GM06990 (cell line): Measurements from ENCODE around the gene E2F1.

Source experiments
- DNase-seq: peaks from one replicate; pipeline ENCODE4 v3.0.0-alpha.2; 2011; ENCODE audit not compliant: insufficient read length; ENCODE audit errors: extremely low read depth
- H3K27me3 ChIP-seq: replicated peaks from 2 replicates; pipeline ENCODE4 v1.6.0; 2011; ENCODE audit warnings: low read length; ENCODE audit not compliant: control insufficient read depth, insufficient read depth
- H3K36me3 ChIP-seq: 2 replicates; pipeline ENCODE4 v1.5.1; 2011; ENCODE audit warnings: low read length; ENCODE audit not compliant: control insufficient read depth, insufficient read depth
- H3K4me3 ChIP-seq: replicated peaks from 2 replicates; pipeline ENCODE4 v1.5.1; 2011; ENCODE audit warnings: low read depth, mild to moderate bottlenecking, control low read depth, low read length
- TF ChIP-seq, protein P1 (sequence below): IDR thresholded peaks from 2 replicates; pipeline ENCODE4 v1.5.1; 2011; ENCODE audit warnings: low read length, control low read depth, mild to moderate bottlenecking, inconsistent platforms; ENCODE audit not compliant: insufficient read depth, poor library complexity, severe bottlenecking

Gene E2F1

DNA sequence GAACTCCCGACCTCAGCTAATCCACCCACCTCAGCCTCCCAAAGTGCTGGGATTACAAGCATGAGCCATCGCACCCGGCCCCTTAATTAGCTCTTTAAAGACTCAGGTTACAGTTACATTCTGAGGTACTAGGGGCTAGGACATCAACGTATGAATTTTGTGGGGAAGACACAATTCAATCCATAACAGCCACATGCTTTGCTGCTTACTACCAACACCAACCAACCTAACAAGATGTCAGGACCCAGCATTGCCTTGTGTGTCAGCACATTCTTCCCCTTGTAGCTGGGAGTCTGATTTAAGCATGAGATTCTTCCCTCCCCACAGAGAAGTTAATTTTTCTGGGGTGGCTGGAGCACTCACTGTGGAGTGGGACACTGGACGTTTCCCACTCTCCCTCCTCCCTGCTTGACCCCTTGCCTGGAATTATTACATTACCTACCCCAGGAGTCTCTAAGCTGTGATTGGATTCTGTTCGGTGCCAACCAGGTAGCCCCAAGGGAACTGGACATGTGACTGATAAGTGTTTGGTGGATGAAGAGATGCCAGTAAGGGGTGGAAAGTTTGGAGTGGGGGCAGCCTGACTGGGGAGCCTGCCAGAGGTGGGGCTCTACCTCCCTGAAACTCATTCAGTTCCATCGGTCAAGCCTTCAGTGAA, 39.6 kb upstream of the E2F1 start:
- no peak for DNase-seq
- TF ChIP-seq, protein P1, sequence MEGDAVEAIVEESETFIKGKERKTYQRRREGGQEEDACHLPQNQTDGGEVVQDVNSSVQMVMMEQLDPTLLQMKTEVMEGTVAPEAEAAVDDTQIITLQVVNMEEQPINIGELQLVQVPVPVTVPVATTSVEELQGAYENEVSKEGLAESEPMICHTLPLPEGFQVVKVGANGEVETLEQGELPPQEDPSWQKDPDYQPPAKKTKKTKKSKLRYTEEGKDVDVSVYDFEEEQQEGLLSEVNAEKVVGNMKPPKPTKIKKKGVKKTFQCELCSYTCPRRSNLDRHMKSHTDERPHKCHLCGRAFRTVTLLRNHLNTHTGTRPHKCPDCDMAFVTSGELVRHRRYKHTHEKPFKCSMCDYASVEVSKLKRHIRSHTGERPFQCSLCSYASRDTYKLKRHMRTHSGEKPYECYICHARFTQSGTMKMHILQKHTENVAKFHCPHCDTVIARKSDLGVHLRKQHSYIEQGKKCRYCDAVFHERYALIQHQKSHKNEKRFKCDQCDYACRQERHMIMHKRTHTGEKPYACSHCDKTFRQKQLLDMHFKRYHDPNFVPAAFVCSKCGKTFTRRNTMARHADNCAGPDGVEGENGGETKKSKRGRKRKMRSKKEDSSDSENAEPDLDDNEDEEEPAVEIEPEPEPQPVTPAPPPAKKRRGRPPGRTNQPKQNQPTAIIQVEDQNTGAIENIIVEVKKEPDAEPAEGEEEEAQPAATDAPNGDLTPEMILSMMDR = no peak
- H3K27me3 ChIP-seq = no peaks in the 10 kb centered on the region
- H3K4me3 ChIP-seq = no peak overlapping the region
- no peaks in the 10 kb centered on the region for H3K36me3 ChIP-seq

DNA sequence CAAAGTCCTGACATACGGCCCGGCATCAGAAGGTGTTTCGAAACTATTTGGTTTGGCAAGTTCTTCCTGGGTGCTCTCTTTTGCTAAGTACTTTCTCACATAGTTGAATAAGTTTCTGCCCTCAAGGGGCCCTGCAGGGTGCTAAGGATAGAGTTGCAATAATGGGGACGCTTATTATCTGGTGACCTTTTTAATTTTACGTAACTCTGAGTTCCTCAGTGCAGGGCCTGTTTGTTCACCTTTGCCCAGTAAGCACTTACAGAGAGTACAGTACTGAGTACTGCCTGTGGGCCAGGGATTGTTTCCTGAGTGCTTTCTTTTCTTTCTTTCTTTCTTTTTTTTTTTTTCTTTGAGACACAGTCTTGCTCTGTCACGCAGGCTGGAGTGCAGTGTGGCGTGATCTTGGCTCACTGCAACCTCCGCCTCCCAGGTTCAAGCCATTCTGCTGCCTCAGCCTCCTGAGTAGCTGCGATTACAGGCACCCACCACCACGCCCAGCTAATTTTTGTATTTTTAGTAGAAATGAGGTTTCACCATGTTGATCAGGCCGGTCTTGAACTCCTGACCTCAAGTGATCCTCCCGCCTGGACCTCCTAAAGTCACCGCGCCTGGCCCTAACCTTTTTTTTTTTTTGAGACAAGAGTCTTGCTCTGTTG, 38.4 kb upstream of the E2F1 start:
- TF ChIP-seq, protein P1 = no peak
- no peaks in the 10 kb centered on the region for H3K36me3 ChIP-seq
- H3K27me3 ChIP-seq = no peaks in the 10 kb centered on the region
- DNase-seq = no peak
- no peak overlapping the region for H3K4me3 ChIP-seq

DNA sequence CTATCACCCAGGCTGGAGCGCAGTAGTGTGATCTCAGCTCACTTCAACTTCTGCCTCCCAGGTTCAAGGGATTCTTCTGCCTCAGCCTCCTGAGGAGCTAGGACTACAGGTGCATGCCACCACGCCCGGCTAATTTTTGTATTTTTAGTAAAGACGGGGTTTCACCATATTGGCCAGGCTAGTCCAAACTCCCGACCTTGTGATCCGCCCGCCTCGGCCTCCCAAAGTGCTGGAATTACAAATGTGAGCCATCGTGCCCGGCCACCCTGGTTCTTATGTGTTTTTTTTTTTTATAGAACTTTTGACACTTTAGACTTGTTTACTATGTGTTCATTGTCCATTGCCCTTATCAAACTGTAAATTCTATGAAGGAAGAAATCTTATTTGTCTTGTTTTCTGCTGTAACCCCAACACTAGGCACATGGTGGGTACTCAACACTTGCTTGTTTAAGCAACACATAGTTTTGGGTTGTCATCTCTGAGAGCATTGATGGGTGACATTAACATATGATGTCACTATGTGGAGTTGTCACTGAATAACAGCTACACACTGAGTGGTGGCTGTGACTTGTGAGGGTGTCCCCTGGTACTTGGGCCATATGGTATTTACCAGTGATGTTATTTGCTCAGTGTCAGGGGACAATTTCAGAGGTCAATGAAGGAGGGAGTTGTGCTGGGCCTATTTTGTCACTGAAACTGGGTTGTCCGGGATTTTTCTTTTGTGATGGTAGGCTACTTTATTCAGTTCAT, 35.4 kb upstream of the E2F1 start:
- Histone ChIP-seq H3K27me3 (no peaks in the 10 kb centered on the region), H3K4me3 (no peak overlapping the region), H3K36me3 (no peaks in the 10 kb centered on the region)
- DNase-seq = no peak
- TF ChIP-seq, protein P1 = no peak

DNA sequence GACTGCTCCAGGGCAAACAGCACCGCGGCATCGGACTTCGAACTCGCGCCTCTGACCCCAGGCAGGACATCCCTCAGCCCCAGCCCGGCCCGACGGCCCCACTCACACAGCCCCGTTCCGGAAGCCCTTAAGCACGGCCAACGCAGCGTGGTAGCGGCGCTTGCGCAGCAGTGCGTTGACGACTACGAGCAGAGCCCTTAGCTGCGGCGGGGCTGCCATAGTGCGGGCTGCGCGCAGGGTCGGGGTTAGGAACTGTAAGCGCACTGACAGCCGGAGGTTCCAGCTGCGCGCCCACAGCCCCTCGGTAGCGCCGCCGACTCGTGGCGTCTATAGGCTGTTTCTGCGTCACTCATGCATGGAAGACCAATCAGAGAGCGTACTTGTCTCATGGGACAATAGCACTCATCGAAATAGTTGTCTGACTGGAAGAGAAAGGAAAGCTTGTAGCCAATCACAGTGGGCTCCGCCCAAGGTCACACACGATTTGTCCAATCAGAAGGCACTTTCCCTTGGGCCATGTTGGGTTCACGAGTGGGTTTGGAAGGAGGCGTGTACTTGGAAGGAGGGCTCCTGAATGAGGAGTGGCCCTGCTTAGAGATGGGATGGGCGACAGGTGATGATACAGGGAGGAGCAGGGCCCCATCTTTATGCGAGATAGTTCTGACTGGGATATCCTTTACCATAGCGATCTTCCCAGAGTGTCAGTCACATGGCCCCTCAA, 34.0 kb upstream of the E2F1 start, which contains the start of gene PXMP4:
Gene PXMP4, minus strand, starts transcription at position 322 of the 721 bp plus-strand sequence. Its CDS starts 103 bp downstream, at position 219.
- TF ChIP-seq, protein P1 = no peak

DNA sequence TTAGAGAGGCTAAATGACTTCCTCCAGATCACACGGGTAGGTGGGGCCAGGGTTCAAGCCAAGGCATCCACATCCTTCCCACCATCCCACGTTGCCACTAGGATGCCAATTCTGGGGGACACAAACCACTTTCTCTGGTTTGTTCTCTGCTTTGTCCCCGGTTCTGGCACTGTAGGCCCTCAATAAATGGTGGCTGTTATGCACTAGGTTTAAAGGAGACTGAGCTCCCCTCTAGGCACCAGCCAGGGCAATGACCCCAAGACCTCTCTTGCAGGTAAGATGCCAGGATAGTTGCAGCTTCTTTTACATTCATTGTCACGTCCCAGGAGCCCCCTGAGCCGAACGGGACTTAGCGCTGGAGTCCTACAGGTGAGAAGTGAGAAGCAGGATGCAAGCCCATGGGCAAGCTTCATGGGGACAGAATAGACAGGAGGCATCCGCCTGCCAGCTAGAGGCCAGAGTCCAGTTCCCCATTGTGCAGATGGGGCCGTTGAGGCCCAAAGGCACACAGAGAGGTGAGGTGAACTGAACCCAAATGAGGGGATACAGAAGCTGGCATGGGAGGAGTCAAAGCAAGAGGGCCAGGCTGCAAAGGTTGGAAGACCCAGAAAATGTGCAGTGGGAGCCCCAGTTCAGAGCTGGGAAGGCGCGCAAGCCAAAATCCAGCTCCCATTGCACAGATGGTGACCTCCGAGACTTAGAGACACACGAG, 33.2 kb upstream of the E2F1 start:
- Histone ChIP-seq H3K36me3 (no peaks in the 10 kb centered on the region), H3K4me3 (peak overlapping the region; percentile 67), H3K27me3 (no peaks in the 10 kb centered on the region)
- TF ChIP-seq, protein P1 = no peak
- peak; percentile 18 for DNase-seq

More for the DNA sequence above, 34.0 kb upstream of the E2F1 start, which contains the start of gene PXMP4:
- peak; percentile 88 for DNase-seq
- Histone ChIP-seq H3K36me3 (no peaks in the 10 kb centered on the region), H3K27me3 (no peaks in the 10 kb centered on the region), H3K4me3 (peak within 1 kb of the TSS; percentile 67)
